Coronary artery (tissue), 2 donors: ENCODE data around the gene NKAIN4.
A peak's percentile ranks its signal among the peaks of the same experiment; 100 is the strongest.

Source experiments
- DNase-seq: peaks from one replicate; pipeline ENCODE4 v3.0.0-alpha.2; 2017; ENCODE audit warnings: low spot score
- H3K27ac ChIP-seq, 2 donors: fragments of 200-600 bp; sonication (generic); one replicate each; pipeline ENCODE4 v1.5.1; 2016 to 2019
- H3K4me3 ChIP-seq: fragments of 200-600 bp; sonication (generic); 2 replicates; pipeline ENCODE4 v1.5.1; 2016; ENCODE audit warnings: mild to moderate bottlenecking, moderate library complexity
- CTCF ChIP-seq: fragments of 200-600 bp; sonication (generic); IDR thresholded peaks from one replicate; pipeline ENCODE4 v1.5.1; 2019; ENCODE audit warnings: antibody characterized with exemption

The NKAIN4 gene

GRCh38 chr20:63292904-63293303, 38.6 kb upstream of the NKAIN4 start, which contains the start of gene COL20A1:
TSS of gene COL20A1 (plus strand) at chr20:63293186. CDS start at chr20:63295108, 1,922 bp downstream.
- no peak for DNase-seq
- H3K4me3 ChIP-seq: no peak within 1 kb of the TSS
- TF ChIP-seq CTCF: no peak
- no peak within 1 kb of the TSS for H3K27ac ChIP-seq

DNA sequence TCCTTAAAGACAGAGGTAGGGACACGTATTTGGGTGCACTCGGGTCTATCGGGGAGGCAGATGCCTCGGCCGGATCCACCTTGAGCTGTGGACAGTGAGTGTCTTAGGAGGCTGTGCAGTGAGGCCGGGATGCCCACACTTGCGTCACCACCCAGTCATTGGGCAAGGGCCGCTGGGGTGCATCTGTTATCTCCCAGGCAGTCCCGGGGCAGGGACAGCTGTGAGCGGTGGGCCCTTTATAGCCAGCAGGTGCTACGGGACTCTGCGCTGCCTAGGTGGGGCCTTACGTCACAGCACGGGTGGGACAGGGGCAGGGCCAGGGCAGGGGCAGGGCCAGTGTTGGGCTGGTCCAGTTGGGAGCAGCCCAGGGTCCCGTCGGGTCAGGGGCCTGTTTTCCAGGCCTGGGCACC, 38.0 kb upstream of the NKAIN4 start:
- no peak for DNase-seq

GRCh38 chr20:63291811-63292210, 37.5 kb upstream of the NKAIN4 start:
- no peak for DNase-seq
- TF ChIP-seq CTCF: no peak
- no peak overlapping the region for H3K4me3 ChIP-seq
- no peak overlapping the region for H3K27ac ChIP-seq

More for the DNA sequence above, 38.0 kb upstream of the NKAIN4 start:
- no peak for TF ChIP-seq CTCF
- no peak overlapping the region for H3K4me3 ChIP-seq
- H3K27ac ChIP-seq: no peak overlapping the region

- DNase-seq: no peak
Measured at GRCh38 chr20:63290677-63291472, 36.6 kb upstream of the NKAIN4 start.

GRCh38 chr20:63290136-63290676, 35.9 kb upstream of the NKAIN4 start:
- Histone ChIP-seq H3K27ac (no peak overlapping the region), H3K4me3 (no peak overlapping the region)
- no peak for DNase-seq
- no peak for TF ChIP-seq CTCF

More at GRCh38 chr20:63290677-63291472, 36.6 kb upstream of the NKAIN4 start:
- TF ChIP-seq CTCF: peak; percentile 25
- Histone ChIP-seq H3K4me3 (no peak overlapping the region), H3K27ac (no peak overlapping the region)

- no peak overlapping the region for H3K4me3 ChIP-seq
- no peak for DNase-seq
- H3K27ac ChIP-seq: no peak overlapping the region
- TF ChIP-seq CTCF: no peak
Measured at GRCh38 chr20:63289311-63290135, 35.3 kb upstream of the NKAIN4 start.
